ENCODE measurements around the gene FOSL1. TPM values are rescaled to one million over a fixed set of nuclear protein-coding genes. Genes with fewer than 3 reads are reported as not detected.

Gene FOSL1
- total and polyA plus RNA-seq, 2 of the 13 experiments (the other 11 are each of a cell fraction or from before 2014, with no cell fraction given): 4.0 to 4.1 TPM

GRCh38 chr11:65915821-65916251 lies 15.6 kb upstream of the FOSL1 start (continued):
- TF ChIP-seq NFAT5 (CRISPR knock-in tag; IDR thresholded peaks at IDR 0.05) (no peak), TMF1 (CRISPR knock-in tag; IDR thresholded peaks at IDR 0.05; ENCODE audit: low read depth) (no peak), ZNF24 (IDR thresholded peaks at IDR 0.05) (no peak), RAD21 (CRISPR knock-in tag; IDR thresholded peaks at IDR 0.05) (no peak), CBFB (CRISPR knock-in tag; IDR thresholded peaks at IDR 0.05) (no peak), REST (IDR thresholded peaks at IDR 0.05; ENCODE audit: borderline replicate concordance in 1 of 2, low read depth in 1 of 2, low read length in 2 of 2) (no peak), ZNF780A (CRISPR knock-in tag; IDR thresholded peaks at IDR 0.05) (no peak), ZNF292 (CRISPR knock-in tag; IDR thresholded peaks at IDR 0.05; ENCODE audit: borderline replicate concordance, low read depth) (peak; percentile 23; the same call in 1 of the 2 replicates), THAP8 (CRISPR knock-in tag; IDR thresholded peaks at IDR 0.05; ENCODE audit: borderline replicate concordance) (no peak), BRD4 (CRISPR knock-in tag; IDR thresholded peaks at IDR 0.05) (no peak), LCORL (IDR thresholded peaks at IDR 0.05) (no peak), LCORL (CRISPR knock-in tag; IDR thresholded peaks at IDR 0.05) (peak; percentile 46; the same call in 1 of the 2 replicates), NR1H2 (CRISPR knock-in tag; IDR thresholded peaks at IDR 0.05; ENCODE audit: borderline replicate concordance, low read depth) (no peak), TBP (CRISPR knock-in tag; IDR thresholded peaks at IDR 0.05) (no peak), TFE3 (CRISPR knock-in tag; IDR thresholded peaks at IDR 0.05) (peak; percentile 77), SAP130 (CRISPR knock-in tag; IDR thresholded peaks at IDR 0.05; ENCODE audit: low read depth) (peak; percentile 77), ZFP36L1 (CRISPR knock-in tag; IDR thresholded peaks at IDR 0.05) (no peak), ZNF772 (CRISPR knock-in tag; IDR thresholded peaks at IDR 0.05) (no peak), ZNF567 (CRISPR knock-in tag; IDR thresholded peaks at IDR 0.05; ENCODE audit: borderline replicate concordance) (no peak), ZNF691 (CRISPR knock-in tag; IDR thresholded peaks at IDR 0.05; ENCODE audit: borderline replicate concordance, low read depth) (no peak)
